GM10248 (cell line): ENCODE data around the gene METTL26.
"Not testable (repeated sequence)": the region's sequence is repeated elsewhere in the genome, so short reads cannot be mapped to it uniquely, and the experiment has no call there.

Source experiments
- CTCF ChIA-PET: fragments of 300-600 bp; sonication (Branson Sonifier 250); formaldehyde crosslinking; extraction: SDS; loops from one replicate; lab custom pipeline; 2021; ENCODE audit warnings: antibody characterized with exemption; lab: Yijun Ruan, JAX
- POLR2A ChIA-PET: fragments of 350-650 bp; sonication (Branson Sonifier 250); formaldehyde crosslinking; extraction: SDS; loops from one replicate; lab custom pipeline; 2020; ENCODE audit warnings: antibody characterized with exemption; lab: Yijun Ruan, JAX
- DNase-seq: peaks from one replicate; pipeline ENCODE4 v3.0.0; 2012; ENCODE audit errors: extremely low spot score
- TF ChIP-seq, protein P1 (sequence below): IDR thresholded peaks from 2 replicates; pipeline ENCODE4 v1.5.1; 2012; ENCODE audit warnings: mild to moderate bottlenecking, low read depth; ENCODE audit errors: extremely low read depth, missing control alignments, control extremely low read depth

Gene METTL26

DNA sequence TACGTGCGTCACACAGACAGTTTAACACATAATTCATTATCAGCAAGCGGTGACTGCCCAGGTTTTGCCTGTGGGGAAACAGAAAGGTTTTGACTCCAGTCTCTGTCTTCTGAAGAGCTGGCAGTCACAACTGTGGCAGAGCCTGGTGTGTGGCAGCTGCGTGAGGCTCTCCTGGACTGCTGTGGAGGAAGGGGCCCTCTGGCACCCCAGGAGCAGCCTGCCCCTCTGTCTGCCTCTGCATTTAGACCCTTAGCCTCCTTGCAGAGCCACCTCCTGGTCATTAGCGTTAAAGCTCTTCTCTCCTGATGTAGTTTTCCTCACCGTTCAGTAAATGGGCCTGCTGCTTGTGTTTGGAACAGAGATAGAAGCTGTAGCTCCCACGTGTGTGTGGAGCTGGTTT lies 35.3 kb downstream of the METTL26 start:
- no peak for DNase-seq
- ChIA-PET CTCF (interaction anchor here (1.0 kb wide), 1 partner anchor 11 kb away, joined by 4 read pairs; no protein-coding TSS in a partner anchor), POLR2A (no interaction called here)
- TF ChIP-seq, protein P1, sequence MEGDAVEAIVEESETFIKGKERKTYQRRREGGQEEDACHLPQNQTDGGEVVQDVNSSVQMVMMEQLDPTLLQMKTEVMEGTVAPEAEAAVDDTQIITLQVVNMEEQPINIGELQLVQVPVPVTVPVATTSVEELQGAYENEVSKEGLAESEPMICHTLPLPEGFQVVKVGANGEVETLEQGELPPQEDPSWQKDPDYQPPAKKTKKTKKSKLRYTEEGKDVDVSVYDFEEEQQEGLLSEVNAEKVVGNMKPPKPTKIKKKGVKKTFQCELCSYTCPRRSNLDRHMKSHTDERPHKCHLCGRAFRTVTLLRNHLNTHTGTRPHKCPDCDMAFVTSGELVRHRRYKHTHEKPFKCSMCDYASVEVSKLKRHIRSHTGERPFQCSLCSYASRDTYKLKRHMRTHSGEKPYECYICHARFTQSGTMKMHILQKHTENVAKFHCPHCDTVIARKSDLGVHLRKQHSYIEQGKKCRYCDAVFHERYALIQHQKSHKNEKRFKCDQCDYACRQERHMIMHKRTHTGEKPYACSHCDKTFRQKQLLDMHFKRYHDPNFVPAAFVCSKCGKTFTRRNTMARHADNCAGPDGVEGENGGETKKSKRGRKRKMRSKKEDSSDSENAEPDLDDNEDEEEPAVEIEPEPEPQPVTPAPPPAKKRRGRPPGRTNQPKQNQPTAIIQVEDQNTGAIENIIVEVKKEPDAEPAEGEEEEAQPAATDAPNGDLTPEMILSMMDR: peak; percentile 35

DNA sequence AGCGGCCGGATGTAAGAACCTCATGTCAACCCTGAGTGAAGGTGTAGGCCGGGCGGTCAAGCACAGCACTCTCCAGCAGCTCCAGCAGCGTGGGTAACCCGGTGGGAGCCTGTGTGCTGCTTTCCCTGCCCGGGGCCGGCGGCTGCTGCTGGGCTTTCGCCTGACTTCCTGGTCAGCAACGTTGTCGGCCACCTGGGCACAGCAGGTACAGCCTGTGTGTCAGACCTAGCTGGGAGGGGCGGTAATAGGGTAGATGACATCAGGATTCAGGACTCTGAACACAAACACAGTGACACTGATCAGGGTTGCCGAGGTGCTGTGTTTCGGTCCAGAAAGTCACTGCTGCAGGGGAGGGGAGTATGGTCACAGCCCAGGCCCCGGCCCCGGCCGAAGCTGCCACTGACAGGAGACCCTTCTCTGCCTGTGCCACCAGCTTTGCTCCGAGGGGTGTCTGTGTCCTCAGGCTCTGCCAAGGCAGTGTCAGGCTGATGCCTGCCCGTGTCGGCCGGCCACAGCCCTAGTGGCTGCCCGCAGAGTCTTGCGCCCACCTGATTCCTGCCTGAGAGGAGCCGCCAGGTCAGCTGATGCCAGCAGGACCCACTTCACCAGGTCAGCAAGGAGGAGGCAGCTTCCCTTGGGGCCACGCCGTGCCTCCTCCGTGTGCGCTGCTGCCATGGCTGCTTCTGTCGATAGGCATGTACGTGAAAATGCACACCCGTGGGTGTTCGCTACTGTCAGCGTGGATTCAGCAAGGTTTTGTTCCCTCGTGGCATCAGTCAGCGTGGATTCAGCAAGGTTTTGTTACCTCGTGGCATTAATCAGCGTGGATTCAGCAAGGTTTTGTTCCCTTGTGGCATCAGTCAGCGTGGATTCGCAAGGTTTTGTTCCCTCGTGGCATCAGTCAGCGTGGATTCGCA lies 37.0 kb downstream of the METTL26 start:
- TF ChIP-seq, protein P1: no peak
- DNase-seq: no peak
- ChIA-PET POLR2A (no interaction called here), CTCF (interaction anchor here (1.4 to 1.5 kb wide), 2 partner anchors 10 to 11 kb away, joined by 3 to 6 read pairs; no protein-coding TSS in a partner anchor)

DNA sequence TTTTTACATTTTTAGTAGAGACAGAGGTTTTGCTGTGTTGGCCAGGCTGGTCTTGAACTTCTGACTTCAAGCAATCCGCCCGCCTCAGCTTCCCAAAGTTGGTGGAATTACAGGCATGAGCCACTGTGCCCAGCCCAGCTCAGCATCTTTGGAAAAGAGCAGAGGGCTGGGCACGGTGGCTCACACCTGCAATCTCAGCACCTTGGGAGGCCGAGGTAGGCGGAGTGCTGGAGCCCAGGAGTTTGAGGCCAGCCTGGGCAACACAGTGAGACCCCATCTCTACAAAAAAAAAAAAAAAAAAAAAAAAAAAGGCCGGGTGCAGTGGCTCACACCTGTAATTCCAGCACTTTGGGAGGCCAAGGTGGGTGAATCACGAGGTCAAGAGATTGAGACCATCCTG lies 38.5 kb downstream of the METTL26 start:
- CTCF ChIA-PET, DNase-seq, POLR2A ChIA-PET: not testable (repeated sequence)

DNA sequence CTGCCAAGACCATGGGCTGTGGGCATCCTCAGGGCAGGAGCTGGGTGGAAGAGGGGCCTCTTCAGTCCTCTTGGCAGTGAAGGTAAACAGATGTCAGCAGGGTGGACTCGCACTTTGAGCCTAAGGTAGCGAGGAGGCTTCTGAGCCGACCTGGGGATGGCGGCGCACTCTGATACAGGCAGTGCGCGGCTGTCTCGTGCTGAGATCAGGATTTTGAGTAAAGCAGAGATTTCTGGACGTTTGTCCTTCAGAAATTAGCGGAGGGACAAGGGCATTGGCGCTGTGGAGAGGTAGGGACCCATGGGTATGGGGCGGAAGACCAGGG lies 39.4 kb downstream of the METTL26 start:
- POLR2A ChIA-PET: no interaction called here
- TF ChIP-seq, protein P1: no peak
- DNase-seq: no peak
- CTCF ChIA-PET: interaction anchor here (1.0 kb wide), 1 partner anchor 12 kb away, joined by 3 read pairs; no protein-coding TSS in a partner anchor

DNA sequence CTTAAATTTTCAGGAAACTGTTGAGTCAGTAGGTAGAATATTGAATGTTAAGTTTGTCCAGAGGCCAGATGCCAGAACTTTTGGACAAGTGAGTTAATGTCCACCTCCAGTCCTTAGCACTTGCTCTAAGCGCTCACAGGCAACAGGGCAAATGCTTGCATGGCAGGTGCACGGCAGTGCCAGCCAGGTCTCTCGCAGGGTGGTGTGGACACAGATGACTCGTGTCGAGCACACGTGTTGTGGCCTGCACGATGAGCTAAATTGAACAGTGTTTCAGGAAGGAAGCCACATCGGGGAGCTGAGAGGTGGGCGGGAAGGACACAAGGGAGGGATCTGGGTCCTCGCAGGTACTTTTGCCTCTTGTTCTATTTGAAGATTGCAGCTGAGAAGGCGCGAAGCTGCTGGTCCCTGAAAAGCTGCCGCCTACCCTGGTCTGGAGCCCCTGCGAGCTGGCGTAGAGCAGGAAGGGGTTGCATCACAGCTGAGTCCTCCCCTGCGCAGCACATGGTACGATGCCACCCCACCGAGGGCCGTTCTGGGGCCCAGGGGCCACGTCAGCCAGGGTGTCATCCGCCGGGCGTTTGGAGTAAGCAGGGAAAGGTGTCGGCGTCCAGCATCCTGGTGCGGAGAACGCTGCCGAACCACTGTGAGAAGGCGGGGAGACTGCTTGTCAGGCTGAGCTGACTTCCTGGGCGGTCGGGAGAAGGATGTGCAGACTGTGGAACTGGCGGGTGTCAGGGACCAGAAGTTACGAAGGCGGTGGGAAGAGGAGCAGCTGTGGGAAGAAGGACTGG lies 40.0 kb downstream of the METTL26 start:
- TF ChIP-seq, protein P1: no peak
- no peak for DNase-seq
- ChIA-PET POLR2A (no interaction called here), CTCF (interaction anchor here (1.0 kb wide), 1 partner anchor 11 kb away, joined by 3 read pairs; no protein-coding TSS in a partner anchor)

DNA sequence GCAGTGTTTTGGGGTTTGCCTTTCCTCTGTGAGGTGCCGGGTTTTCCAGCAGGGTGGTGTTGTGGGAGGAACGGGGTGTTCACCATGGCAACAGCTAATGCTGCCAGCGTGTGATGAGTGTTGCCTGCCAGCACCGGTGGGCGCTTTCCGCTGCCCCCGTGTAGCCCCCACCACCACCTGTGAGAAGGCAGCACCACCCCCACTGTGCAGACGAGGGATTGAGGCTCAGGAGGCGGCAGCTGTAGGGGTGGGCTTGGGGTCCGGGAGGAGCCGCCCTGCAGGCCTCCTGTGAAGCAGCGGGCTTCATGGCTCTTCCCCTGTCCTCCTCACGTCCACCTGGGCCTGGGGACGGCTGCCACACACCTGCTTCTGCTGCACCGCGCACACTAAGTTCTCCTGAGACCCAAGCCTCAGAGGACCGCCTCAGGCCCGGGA lies 41.0 kb downstream of the METTL26 start:
- DNase-seq: no peak
- POLR2A ChIA-PET: no interaction called here
- TF ChIP-seq, protein P1: no peak
- CTCF ChIA-PET: no interaction called here

DNA sequence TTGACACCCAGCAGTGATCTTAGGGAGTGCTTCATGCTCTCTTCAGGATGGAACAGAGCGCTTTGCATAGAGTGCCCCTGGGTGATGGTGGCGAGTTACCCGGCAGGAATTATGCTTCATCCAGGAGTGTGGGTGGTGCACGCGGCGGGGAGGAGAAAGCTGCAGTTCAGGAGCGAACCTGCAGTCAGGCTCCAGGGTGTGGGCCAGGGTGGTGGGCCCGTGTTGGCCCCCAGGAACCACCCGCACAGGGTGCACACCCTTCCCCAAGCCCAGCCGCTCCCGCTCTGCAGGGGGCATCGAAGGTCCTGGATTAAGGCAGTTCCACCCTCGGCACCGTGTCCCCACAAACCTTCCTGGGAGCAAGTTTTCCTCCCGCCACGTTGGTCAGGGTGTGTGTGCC lies 42.3 kb downstream of the METTL26 start:
- TF ChIP-seq, protein P1: no peak
- no peak for DNase-seq
- ChIA-PET CTCF (interaction anchor here (1.2 to 1.5 kb wide), 2 partner anchors 10 to 87 kb away, joined by 4 read pairs; partner anchors contain the start of gene STUB1), POLR2A (no interaction called here)
